ENCODE data around the gene SMCHD1.

The SMCHD1 gene

DNA sequence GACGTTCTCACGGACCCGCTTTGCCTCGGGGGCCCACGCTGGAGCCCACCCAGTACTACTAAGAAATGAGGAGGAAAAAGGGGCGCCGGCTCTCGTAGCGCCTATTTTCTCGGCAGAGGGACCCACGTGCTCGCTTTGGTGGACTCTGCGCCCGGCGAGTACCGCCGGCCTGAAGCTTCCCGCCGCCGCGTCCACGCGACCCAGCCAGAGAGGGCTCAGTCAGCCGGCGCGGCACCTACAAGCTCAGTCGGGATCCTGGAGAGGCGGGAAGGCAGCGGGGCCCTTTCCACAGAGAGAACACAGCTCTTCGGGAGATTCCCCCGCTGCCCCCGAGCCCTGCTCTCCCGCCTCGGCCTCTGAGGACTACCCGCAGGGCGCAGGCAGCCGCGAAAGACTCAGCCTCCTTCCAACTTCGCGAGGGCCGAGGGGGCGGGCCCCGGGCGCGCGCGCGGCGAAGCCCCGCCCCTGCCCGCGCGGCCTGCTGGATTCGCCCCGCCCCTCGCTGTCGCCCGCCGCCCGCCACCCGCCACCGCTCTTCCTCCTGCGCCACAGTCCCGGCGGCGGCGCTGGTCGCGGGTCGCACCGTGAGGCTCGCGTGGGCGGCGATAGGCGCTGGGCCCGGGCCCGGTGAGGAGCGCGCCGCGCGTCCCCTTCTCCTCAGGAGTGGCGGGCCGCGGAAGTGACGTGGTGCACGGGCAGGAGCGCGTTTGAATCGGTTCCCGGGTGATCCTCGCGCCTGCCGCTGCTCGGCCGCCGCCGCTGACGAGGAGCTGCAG is at the start of gene SMCHD1:
SMCHD1 (plus strand) TSS at position 549 of the 776 bp plus-strand sequence. CDS start 350 bp downstream, outside the sequence.
- peak; percentile 73 for DNase-seq

GRCh38 chr18:2606335-2606734 is 49.2 kb upstream of the SMCHD1 start:
- no peak for DNase-seq

DNA sequence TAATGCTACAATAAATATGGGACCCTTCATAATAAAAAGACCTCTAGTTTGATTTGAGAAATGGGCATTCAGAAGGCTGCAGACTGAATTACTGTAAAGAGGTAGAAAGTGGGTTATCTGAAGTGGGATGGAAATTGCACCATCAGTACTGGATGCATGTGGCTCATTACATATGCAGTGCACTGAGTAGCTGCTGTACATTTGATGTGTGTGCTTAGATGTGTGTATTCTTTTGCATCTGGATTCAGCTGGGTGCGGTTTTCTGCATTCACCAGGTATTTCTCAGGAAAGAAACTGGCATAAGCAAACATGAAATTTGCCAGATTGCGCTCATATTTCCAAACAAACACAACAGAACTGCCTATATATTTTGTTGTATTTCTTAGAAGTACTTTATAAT is 45.9 kb upstream of the SMCHD1 start:
- DNase-seq: no peak

GRCh38 chr18:2610549-2610948 is 45.0 kb upstream of the SMCHD1 start:
- DNase-seq: no peak

DNA sequence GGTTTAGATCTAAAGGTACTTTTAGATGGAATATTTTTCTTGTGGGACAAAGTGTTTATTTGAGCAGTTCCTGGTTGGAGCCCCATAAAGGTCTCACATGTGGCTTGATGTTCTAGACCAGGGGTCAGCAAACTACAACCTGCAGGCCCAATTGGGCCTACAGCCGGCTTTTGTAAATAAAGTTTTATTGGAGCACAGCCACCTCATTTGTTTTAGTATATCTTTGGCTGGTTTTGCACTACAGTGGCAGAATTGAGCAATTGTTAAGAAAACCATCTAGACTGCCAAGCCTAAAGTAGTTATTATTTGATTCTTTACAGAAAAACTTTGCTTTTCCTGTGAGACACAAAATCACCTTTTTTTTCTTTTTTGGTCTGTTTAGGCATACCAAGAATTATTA is 42.5 kb upstream of the SMCHD1 start:
- no peak for DNase-seq

- DNase-seq: no peak
Measured at GRCh38 chr18:2617401-2617998, 38.0 kb upstream of the SMCHD1 start.

GRCh38 chr18:2618009-2618408 is 37.5 kb upstream of the SMCHD1 start:
- no peak for DNase-seq

DNA sequence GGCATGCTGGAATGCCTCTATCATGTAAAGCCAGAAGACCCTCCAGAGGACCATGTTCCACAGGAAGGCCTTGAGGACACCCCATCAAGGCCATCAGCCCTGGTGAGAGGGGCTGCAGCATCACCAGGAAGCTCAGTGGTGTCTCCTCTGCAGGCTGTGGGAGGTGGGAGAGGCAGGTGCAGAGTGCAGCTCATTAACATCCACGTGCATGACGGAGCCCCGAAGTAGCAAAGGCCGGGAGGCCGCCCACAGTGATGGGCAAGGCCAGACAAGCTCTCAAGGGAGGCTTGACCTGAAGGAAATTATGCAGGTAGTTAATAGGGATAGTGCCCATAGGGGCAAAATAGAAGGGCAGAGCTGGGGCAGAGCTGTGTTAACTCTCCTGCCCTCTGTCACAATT is 30.3 kb upstream of the SMCHD1 start:
- no peak for DNase-seq

DNA sequence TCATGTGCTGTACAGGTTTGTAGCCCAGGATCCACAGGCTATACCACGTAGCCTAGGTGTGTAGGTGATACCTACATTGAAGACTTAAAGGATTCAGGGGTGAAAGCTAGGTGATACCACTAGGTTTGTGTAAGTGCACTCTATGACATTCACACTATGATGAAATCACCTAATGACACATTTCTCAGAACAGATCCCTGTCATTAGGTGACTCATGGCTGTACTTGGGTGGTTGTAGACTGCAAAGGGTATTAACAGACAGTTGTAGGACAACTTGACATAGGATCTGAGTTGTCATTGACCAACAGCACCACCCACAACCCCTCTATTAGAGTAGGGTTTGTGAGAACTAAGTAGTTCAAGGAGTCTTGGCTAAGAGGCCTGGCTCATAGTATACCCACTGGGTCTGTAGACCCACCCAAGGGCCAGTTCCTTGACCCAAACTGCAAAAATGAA is 27.7 kb upstream of the SMCHD1 start:
- no peak for DNase-seq

DNA sequence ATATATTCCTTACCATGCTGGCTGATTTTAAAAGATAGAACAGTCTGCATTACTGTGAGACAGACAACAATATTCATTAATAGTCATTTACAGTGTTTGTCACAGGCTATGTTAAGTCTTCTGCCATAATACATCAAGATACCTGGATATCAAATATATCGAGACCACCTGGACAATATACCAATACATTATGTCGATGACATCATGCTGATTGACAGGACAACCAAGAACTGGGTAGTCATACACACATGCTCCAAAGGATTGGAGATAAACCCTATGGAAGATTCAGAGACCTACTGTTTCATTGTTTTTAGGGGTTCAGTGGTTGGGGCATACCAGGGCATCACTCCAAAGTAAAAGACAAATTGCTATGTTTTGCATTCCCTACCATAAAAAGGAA is 26.5 kb upstream of the SMCHD1 start:
- DNase-seq: no peak

DNA sequence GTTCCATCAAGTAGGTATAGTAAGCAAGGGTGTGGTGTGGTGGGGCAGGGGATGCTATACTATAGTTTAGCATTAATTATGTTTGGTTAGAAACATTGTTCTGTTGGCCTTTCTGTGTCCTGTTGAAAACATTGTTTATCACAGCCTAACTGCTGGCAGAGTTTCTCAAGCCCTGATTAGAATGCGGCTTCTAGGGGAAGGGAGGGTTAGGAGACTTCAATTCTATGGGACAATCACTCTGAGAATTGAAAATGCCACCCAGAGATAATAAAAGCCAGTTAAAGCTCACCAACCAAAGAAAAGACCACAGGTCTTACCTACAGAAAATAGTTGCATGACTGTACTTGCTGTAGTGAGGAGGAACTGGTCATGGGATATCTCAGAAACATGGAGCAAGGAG is 19.9 kb upstream of the SMCHD1 start:
- no peak for DNase-seq

DNA sequence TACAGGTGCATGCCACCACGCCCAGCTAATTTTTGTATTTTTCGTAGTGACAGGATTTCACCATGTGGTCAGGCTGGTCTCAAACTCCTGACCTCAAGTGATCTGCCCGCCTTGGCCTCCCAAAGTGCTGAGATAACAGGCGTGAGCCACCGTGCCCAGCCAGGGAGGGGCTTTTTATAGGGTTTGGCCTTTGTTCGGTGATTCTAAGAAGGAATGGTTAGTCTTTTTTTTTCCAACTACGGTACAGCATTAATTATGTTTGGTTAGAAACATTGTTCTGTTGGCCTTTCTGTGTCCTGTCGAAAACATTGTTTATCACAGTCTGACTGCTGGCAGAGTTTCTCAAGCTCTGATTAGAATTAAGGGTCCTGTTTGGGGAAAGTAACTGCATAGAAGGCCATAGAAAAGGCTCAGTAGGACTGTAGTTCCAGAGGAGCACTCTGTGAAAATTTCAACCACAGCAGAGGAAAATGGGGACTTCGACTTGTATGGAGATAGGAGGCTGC is 19.3 kb upstream of the SMCHD1 start:
- DNase-seq: no peak

- no peak for DNase-seq
Measured at GRCh38 chr18:2641638-2642037, 13.9 kb upstream of the SMCHD1 start.

- no peak for DNase-seq
Measured at GRCh38 chr18:2642771-2643170, 12.8 kb upstream of the SMCHD1 start.

DNA sequence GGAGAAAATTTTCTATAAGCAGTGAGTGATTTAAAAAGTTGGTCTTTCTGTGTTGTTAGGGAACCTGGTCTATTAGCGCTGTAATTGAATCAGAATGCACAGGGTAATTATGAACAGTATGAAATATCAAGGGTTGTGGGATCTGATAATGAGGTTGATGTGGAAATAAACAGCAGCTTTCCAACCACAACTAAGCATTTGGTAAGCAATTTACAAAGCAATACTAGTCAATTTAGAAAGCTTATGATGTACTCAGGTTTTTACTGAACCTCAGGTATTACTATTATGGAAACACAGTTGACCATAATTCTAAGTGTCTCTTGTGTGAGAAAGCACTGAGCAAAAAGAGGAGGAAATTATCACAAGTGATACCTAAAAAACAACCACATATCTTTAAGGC is 11.0 kb upstream of the SMCHD1 start:
- no peak for DNase-seq

- DNase-seq: no peak
Measured at GRCh38 chr18:2651981-2652380, 3.5 kb upstream of the SMCHD1 start.

GRCh38 chr18:2653467-2653866 is 2.1 kb upstream of the SMCHD1 start:
- DNase-seq: no peak

GRCh38 chr18:2654169-2654927 is 1.2 kb upstream of the SMCHD1 start:
- no peak for DNase-seq

GRCh38 chr18:2654928-2655177 is 673 bp upstream of the SMCHD1 start:
- no peak for DNase-seq

GRCh38 chr18:2655954-2656236 is 369 bp downstream of the SMCHD1 start:
- peak; percentile 66 for DNase-seq

DNA sequence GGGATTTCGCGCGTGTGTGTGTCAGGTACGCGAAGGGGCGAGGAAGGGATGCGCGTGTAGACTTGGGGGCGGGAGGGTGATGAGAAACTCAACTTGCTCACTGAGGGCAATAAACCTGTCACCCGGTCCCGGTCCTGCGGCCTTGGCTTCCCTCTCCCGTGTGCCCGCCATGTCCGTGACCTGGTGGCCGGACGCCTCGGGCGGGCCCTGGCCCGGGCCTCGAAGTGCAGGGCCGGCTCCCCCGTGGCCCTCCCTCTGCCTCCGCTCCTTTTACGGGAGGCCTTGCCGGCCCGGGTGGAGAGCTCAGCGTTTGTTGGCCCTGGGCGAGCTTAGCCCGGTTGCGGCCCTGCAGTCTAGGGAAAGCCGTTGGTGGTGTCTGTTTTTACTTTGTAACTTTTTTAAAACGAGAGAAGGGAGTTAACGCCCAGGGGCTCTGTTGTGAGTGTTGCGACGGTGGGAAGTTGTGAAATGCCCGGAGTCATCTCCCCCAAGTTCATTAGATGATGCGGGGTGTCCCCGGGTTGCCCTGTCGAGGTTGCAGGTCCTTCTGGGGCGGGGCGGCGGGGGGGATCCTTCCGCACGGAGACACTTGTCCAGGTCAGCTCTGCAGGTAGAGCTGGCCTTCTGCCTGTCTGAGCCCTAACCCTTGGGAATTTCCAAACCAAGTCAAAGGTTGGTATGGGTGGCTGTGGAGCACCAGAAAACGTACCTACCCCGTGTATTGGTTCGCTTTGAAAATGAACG is 883 bp downstream of the SMCHD1 start:
- DNase-seq: no peak

DNA sequence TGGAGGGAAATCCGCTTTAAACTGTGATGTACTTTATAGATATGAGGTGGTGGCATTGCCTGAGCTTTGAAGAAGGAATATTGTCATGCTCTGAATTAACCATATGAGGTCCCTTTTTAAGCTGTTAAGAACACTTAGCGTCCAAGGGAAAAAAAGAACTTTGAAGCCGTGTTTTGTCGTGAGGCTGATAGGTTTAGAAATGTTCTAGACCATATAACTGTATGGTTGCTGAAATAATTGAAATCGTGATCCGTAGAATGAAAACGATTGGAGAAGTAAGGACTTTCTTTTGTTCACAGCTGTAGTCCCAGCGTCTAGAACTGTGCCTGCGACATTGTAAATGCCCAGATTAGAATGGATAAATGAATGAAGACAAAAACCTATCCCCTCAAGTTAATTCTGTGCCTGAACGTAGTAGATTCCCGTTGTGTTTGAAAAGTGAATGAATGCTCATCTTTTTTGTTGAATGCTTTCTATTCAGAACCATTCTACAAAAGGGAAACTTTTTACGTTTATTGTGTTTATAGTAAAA is 1.5 kb downstream of the SMCHD1 start:
- DNase-seq: no peak

GRCh38 chr18:2657788-2658458 is 2.4 kb downstream of the SMCHD1 start:
- DNase-seq: no peak

Measured in DMS 273 treated with DMSO at 0.1 percent for 48 hours (cell line).